Testis (tissue), 3 donors: ENCODE measurements around the gene TSPAN7. TPM values are rescaled to one million over a fixed set of nuclear protein-coding genes. Genes with fewer than 3 reads are reported as not detected.

Experiments
- DNase-seq: peaks from one replicate; pipeline ENCODE4 v3.0.0-alpha.2; 2019
- H3K27ac ChIP-seq, 2 donors: fragments of 200-600 bp; sonication (generic); one replicate each; pipeline ENCODE4 v1.5.1; 2019
- H3K27me3 ChIP-seq: fragments of 200-600 bp; sonication (generic); one replicate; pipeline ENCODE4 v1.5.1; 2019
- H3K36me3 ChIP-seq: fragments of 200-600 bp; sonication (generic); one replicate; pipeline ENCODE4 v1.5.1; 2017; ENCODE audit warnings: low read depth; ENCODE audit errors: missing control alignments
- H3K4me1 ChIP-seq: fragments of 200-600 bp; sonication (generic); one replicate; pipeline ENCODE4 v1.5.1; 2019
- H3K4me3 ChIP-seq, 2 donors: fragments of 200-600 bp; sonication (generic); one replicate each; pipeline ENCODE4 v1.5.1; 2017 to 2019
- H3K9me3 ChIP-seq: fragments of 200-600 bp; sonication (generic); one replicate; pipeline ENCODE4 v1.5.1; 2017
- CTCF ChIP-seq, 3 experiments: fragments of 450-650 bp in 2 of 3; fragments of 200-600 bp in 1 of 3; sonication (generic) in 1 of 3; IDR thresholded peaks; one replicate each; pipeline ENCODE4 v1.5.1; 2016 to 2019; ENCODE audit warnings: antibody characterized with exemption in 3 of 3, mild to moderate bottlenecking in 2 of 3, moderate library complexity in 1 of 3
- POLR2A ChIP-seq: fragments of 450-650 bp; IDR thresholded peaks from one replicate; pipeline ENCODE4 v1.6.1; 2017; ENCODE audit warnings: antibody characterized with exemption, mild to moderate bottlenecking, moderate library complexity
- WGBS, 2 donors: methylation state at CpG; one replicate each; pipeline ENCODE4 v1.1.5; 2018; 5-methylcytosine and 5-hydroxymethylcytosine counted together
- intact Hi-C: fragments of 100-400 bp; cut with DNase I; formaldehyde crosslinking; loops from one replicate; pipeline ENCODE4 v1.15.1; 2023; ENCODE audit warnings: low total_unique reads
- polyA plus RNA-seq: library from polyadenylated mRNA; stranded (reverse); fragments of 350-450 nt; fragmentation: Illumina TruSeq; extraction: RNeasy Lipid Tissue Mini Kit (QIAGEN cat#74804); gene quantifications from one replicate; pipeline ENCODE4 v1.2.3, GENCODE V29; 2014; ENCODE audit warnings: low read depth, low replicate concordance; ENCODE audit not compliant: insufficient read depth
- total RNA-seq, 2 donors: library from RNA; depleted of rRNA; stranded (reverse); fragments of >200 nt; gene quantifications; one replicate each; pipeline ENCODE4 v1.2.3, GENCODE V29; 2016

Gene TSPAN7
- total and polyA plus RNA-seq, 3 donors from 2014 or later = 5.7 to 21.5 (median 6.4) TPM

GRCh38 chrX:38657562-38657961, 96.2 kb downstream of the TSPAN7 start:
- no peak overlapping the region for H3K4me3 ChIP-seq
- no peaks in the 10 kb centered on the region for H3K27me3 ChIP-seq
- no peaks in the 10 kb centered on the region for H3K36me3 ChIP-seq
- no peak for TF ChIP-seq POLR2A
- no peak for TF ChIP-seq CTCF (IDR thresholded peaks at IDR 0.05)
- H3K27ac ChIP-seq = no peak overlapping the region
- intact Hi-C loops = no loop called here
- H3K9me3 ChIP-seq = no peaks in the 10 kb centered on the region
- DNase-seq = no peak
- H3K4me1 ChIP-seq = no peaks in the 10 kb centered on the region

GRCh38 chrX:38660395-38661102, 99.2 kb downstream of the TSPAN7 start:
- DNase-seq = no peak
- H3K9me3 ChIP-seq = no peaks in the 10 kb centered on the region
- H3K36me3 ChIP-seq = no peaks in the 10 kb centered on the region
- TF ChIP-seq CTCF (IDR thresholded peaks at IDR 0.05) (no peak), POLR2A (no peak)
- H3K4me3 ChIP-seq = no peak overlapping the region
- whole genome bisulfite sequencing, 2 donors = 75 to 98% methylated on average over 6 of the region's 6 CpGs
- intact Hi-C loops = no loop called here
- H3K4me1 ChIP-seq = no peaks in the 10 kb centered on the region
- H3K27ac ChIP-seq = no peak overlapping the region
- no peaks in the 10 kb centered on the region for H3K27me3 ChIP-seq

- WGBS, 2 donors = 43 to 56% methylated on average over 1 of the region's 1 CpG
- Histone ChIP-seq H3K9me3 (no peaks in the 10 kb centered on the region), H3K36me3 (no peaks in the 10 kb centered on the region), H3K27me3 (no peaks in the 10 kb centered on the region), H3K4me3 (no peak overlapping the region), H3K27ac (no peak overlapping the region), H3K4me1 (no peaks in the 10 kb centered on the region)
- intact Hi-C loops = no loop called here
- no peak for TF ChIP-seq POLR2A
- TF ChIP-seq CTCF (IDR thresholded peaks at IDR 0.05) = no peak
- DNase-seq = no peak
Observed at GRCh38 chrX:38661103-38661441, 99.7 kb downstream of the TSPAN7 start.

- no peaks in the 10 kb centered on the region for H3K9me3 ChIP-seq
- no peaks in the 10 kb centered on the region for H3K36me3 ChIP-seq
- H3K27ac ChIP-seq = no peak overlapping the region
- intact Hi-C loops = no loop called here
- TF ChIP-seq POLR2A (no peak), CTCF (IDR thresholded peaks at IDR 0.05) (no peak)
- H3K4me3 ChIP-seq = no peak overlapping the region
- H3K27me3 ChIP-seq = no peaks in the 10 kb centered on the region
- DNase-seq = no peak
- H3K4me1 ChIP-seq = no peaks in the 10 kb centered on the region
- WGBS, 2 donors = 90 to 96% methylated on average over 4 to 5 of the region's 5 CpGs
Observed at GRCh38 chrX:38661561-38661960, 100.2 kb downstream of the TSPAN7 start.

GRCh38 chrX:38662640-38663039, 101.3 kb downstream of the TSPAN7 start:
- no peak for TF ChIP-seq POLR2A
- TF ChIP-seq CTCF (IDR thresholded peaks at IDR 0.05) = no peak
- intact Hi-C loops = no loop called here
- no peak for DNase-seq
- 17 to 31% methylated on average over 2 of the region's 2 CpGs for WGBS, 2 donors
- Histone ChIP-seq H3K4me1 (no peaks in the 10 kb centered on the region), H3K27ac (no peak overlapping the region), H3K36me3 (no peaks in the 10 kb centered on the region), H3K4me3 (no peak overlapping the region), H3K9me3 (no peaks in the 10 kb centered on the region), H3K27me3 (no peaks in the 10 kb centered on the region)
